ENCODE data around the gene AUTS2.

Gene AUTS2

GRCh38 chr7:70298780-70299471 is 700.7 kb downstream of the AUTS2 start:
- no peak overlapping the region for H3K4me3 ChIP-seq (ENCODE audit: low read length)
- TF ChIP-seq CTCF (conservative IDR thresholded peaks at IDR 0.05; ENCODE audit: low read length): no peak
- no peak for DNase-seq (ENCODE audit: low read depth)

- no peak for DNase-seq (ENCODE audit: low read depth)
- no peak for TF ChIP-seq CTCF (conservative IDR thresholded peaks at IDR 0.05; ENCODE audit: low read length)
- no peak overlapping the region for H3K4me3 ChIP-seq (ENCODE audit: low read length)
Measured at GRCh38 chr7:70299472-70299807, 701.2 kb downstream of the AUTS2 start.

- no peak for DNase-seq (ENCODE audit: low read depth)
- TF ChIP-seq CTCF (conservative IDR thresholded peaks at IDR 0.05; ENCODE audit: low read length): no peak
- H3K4me3 ChIP-seq (ENCODE audit: low read length): no peak overlapping the region
Measured at GRCh38 chr7:70301673-70302185, 703.5 kb downstream of the AUTS2 start.

- H3K4me3 ChIP-seq (ENCODE audit: low read length): no peak overlapping the region
- no peak for DNase-seq (ENCODE audit: low read depth)
- TF ChIP-seq CTCF (conservative IDR thresholded peaks at IDR 0.05; ENCODE audit: low read length): no peak
Measured at GRCh38 chr7:70303309-70303708, 705.0 kb downstream of the AUTS2 start.

- H3K4me3 ChIP-seq (ENCODE audit: low read length): no peak overlapping the region
- no peak for DNase-seq (ENCODE audit: low read depth)
- TF ChIP-seq CTCF (conservative IDR thresholded peaks at IDR 0.05; ENCODE audit: low read length): no peak
Measured at GRCh38 chr7:70303780-70304179, 705.5 kb downstream of the AUTS2 start.

- TF ChIP-seq CTCF (conservative IDR thresholded peaks at IDR 0.05; ENCODE audit: low read length): no peak
- no peak overlapping the region for H3K4me3 ChIP-seq (ENCODE audit: low read length)
- DNase-seq (ENCODE audit: low read depth): no peak
Measured at GRCh38 chr7:70306173-70306572, 707.9 kb downstream of the AUTS2 start.

GRCh38 chr7:70307544-70308106 is 709.4 kb downstream of the AUTS2 start:
- DNase-seq (ENCODE audit: low read depth): no peak
- no peak for TF ChIP-seq CTCF (conservative IDR thresholded peaks at IDR 0.05; ENCODE audit: low read length)

More at GRCh38 chr7:70307544-70308106, 709.4 kb downstream of the AUTS2 start:
- H3K4me3 ChIP-seq (ENCODE audit: low read length): no peak overlapping the region

Measured in AG10803 (cell line).